GM19328 (cell line): ENCODE data around the gene TBCCD1.
A peak's percentile ranks its signal among the peaks of the same experiment; 100 is the strongest.
"Not testable (repeated sequence)": the region's sequence is repeated elsewhere in the genome, so short reads cannot be mapped to it uniquely, and the experiment has no call there.

Source experiments
- ATAC-seq: cut with Tn5 transposase; IDR thresholded peaks from one replicate; pipeline ENCODE4 v1.9.1; 2021; ENCODE audit warnings: mild to moderate bottlenecking, moderate library complexity; ENCODE audit not compliant: unreplicated experiment

Gene TBCCD1

GRCh38 chr3:186552408-186553031 is 14.6 kb downstream of the TBCCD1 start:
- no peak for ATAC-seq

- ATAC-seq = no peak
Measured at GRCh38 chr3:186551387-186551786, 15.8 kb downstream of the TBCCD1 start.

- ATAC-seq = no peak
Measured at GRCh38 chr3:186549497-186549896, 17.6 kb downstream of the TBCCD1 start.

- ATAC-seq = no peak
Measured at GRCh38 chr3:186544281-186544680, 22.9 kb downstream of the TBCCD1 start, which contains the start of gene CRYGS. TSS of gene CRYGS (minus strand) at chr3:186544380. CDS start at chr3:186544326, 54 bp downstream.

DNA sequence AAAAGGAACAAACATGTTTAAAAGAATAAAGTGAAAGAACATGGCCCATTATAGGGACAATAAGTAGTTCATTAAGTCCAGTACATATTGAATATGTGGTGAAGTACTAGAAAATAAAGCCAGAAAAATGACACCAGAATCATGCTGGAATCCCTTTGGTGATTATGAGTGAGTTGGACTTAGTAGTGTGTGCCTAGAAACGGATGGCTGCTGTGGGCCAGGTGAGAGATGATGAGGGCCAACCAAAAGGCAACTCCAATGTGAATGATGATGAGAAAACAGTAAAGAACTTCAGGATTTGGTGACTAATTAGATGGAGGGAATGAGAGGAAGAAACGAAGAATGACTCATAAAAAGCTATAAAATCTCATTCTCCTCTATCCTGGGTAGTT is 26.3 kb downstream of the TBCCD1 start:
- no peak for ATAC-seq

GRCh38 chr3:186540221-186540834 is 26.8 kb downstream of the TBCCD1 start:
- ATAC-seq = no peak

- no peak for ATAC-seq
Measured at GRCh38 chr3:186538779-186539178, 28.4 kb downstream of the TBCCD1 start.

DNA sequence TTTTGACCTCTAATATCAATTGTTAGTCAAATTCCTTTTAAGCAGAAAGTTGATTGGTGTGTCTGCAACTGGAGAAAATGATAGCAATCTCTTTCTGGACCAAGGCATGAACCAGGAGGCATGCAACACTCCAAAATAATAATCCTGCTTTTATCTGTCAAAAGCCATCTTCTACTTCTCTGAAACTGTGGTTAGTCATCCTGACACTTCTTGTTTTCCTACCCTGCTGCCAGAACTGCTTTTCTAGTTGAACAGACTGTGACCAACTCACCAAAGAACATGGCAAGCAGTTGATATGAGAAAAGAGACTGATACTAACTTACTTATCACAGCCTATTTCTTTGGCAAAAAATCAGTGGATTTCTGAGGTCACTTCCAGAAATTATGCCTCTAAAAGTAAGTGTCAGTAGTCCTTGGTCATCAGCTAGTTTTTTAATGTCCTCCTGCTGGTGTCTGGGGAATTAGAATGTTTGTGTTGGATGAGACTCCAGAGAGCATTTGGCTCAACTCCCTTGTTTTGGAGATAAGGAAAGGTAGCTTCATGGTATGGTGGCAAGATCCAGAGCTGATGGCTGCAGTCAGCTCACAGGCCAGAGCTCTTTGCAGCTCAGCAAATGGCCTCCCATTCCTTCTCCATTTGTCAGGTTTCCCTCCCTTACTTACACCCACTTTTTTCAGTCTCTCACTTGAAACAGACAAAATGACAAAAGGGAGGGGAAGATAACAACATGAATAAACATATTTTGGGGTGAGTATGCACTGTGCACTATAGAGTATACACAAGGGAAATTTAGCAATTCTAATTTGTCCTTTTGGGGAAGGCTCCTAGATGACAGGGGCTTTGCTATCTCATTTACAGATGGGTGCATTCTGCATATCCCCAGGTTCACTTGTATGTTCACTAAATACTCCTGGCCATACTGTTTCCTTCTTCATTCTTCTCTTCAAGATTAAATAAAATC is 30.0 kb downstream of the TBCCD1 start:
- ATAC-seq = no peak

GRCh38 chr3:186534113-186534669 is 32.9 kb downstream of the TBCCD1 start:
- peak; percentile 67 for ATAC-seq

DNA sequence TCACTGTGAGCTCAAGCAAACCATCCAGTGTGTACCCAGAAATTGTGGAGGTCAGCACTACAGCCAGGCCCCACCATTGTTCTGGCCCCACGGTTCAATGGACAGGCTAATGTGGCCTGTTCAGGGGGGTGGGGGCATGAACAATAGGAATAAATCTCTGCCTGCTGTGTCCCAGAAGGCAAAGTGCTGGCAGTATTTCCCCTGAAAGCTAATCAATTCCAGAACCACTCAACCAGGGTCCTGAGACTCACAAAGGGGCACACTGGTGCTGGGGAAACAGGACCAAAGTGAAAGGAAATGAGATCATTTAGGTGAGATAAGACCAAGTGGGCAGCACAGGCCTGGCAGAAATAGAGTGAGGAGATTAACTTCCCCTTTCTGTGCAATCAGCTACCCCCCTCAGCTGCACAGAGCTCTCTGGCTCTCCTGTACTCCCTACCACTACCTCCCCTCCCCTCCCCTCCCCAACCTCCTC is 34.5 kb downstream of the TBCCD1 start:
- peak; percentile 42 for ATAC-seq

DNA sequence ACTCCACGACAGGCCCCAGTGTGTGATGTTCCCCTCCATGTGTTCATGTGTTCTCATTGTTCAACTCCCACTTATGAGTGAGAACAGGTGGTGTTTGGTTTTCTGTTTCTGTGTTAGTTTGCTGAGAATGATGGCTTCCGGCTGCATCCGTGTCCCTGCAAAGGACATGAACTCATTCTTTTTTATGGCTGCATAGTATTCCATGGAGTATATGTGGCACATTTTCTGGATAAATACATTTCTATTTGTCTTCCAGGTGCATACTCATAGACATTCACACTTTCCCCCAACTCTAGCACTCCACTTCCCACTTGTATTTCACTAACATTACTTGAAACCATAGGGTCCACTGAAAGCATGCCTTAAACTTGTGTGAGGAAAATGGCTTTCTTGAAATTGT is 35.4 kb downstream of the TBCCD1 start:
- ATAC-seq = not testable (repeated sequence)

- ATAC-seq = no peak
Measured at GRCh38 chr3:186530415-186530814, 36.7 kb downstream of the TBCCD1 start.

DNA sequence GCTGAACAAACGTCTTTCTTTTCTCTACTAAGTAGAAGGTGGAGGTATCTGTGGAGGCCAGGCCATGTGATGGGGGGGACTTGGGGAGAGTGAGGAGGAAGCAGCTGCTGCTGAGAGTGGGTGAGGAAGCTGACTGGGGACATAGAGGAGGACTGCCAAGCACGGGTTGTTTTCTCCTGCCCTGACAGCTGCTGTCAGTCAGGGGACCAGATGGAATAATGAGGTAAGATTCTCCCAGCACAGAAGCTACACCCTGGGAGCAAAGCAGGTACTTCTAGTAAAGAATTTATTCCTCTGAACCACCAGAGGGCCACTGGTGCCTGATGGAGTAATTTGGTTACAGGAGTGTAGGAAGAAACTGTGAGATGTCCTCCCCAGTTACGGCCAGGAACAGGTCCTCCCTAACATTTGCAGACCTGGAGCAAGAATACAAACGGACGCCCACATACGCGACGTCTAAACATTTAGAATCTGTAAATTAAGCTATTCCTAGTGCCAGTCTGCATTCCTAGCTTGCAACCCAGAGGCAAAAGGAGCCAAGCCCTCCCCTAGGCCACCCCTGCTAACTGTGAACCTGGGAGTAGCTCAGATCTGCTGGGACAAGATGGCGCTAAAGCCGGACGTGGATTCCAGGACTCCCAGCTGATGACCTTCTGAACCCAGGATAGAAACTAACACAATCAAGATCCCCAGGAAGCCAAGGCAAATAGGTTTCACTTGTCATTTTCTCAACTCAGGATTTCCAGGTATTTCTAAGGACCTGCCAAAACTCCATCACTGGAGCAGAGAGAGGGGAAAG is 37.7 kb downstream of the TBCCD1 start:
- ATAC-seq = no peak

DNA sequence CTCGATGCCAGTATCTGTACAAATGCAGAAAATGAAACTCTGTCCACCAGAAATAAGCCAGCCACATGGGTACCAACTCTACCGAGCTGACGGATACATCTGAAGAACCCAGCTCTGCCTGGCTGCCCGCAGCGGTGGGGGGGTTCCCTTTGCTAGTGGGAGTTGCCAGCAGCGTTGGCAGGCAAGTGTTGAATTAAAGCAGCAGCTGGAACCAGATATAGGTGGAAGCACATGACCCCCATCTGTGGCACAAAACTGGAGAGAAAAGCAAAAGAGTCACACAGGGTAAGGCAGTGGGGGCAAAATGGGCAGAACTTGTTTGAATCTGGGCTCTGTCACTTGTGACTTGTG is 40.9 kb downstream of the TBCCD1 start:
- ATAC-seq = no peak

GRCh38 chr3:186525369-186526255 is 41.5 kb downstream of the TBCCD1 start:
- ATAC-seq = no peak

- ATAC-seq = no peak
Measured at GRCh38 chr3:186524616-186525015, 42.5 kb downstream of the TBCCD1 start.

DNA sequence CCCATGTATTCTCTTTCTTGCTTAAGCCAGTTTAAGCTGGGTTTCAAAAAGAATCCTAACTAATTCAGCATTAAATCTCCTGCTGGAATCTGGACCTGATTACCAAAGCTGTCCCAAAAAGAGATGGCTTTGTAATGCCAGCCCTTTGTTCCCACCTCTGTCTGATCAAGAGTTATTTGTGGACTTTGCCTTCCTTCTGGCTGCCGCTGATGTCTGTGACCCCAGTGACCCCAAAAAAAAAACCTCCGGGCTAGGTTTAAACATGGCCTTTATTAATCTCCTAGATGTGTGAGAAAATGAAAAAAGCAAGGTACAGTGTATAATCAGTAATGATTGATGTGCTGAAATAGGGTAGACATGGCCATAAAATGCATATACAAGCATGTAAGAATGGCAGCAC is 43.7 kb downstream of the TBCCD1 start:
- no peak for ATAC-seq

DNA sequence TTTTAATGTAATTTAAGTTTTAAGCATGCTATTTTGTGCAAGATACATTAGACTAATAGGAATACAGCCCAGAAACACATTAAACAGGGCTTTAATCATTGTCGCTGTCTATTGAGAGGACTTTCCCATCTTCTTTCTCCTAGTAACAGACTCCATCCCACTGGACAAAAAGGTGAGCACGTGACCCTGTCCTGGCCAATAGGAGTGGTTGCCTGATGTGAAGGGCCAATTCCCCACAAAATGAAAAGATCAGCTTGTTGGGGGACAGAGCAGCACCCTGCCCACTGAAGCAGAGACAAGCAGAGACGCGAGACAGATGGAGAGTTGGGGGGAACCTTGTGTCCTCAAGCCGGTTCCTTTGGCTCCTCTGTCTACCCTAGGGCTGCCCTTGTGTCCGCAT is 44.1 kb downstream of the TBCCD1 start:
- ATAC-seq = no peak
